IPS-20b (cell line): ENCODE results near the gene CBLB.
"Not testable (repeated sequence)": the region's sequence is repeated elsewhere in the genome, so short reads cannot be mapped to it uniquely, and the experiment has no call there.

ENCODE experiments used
- H3K27ac ChIP-seq: one replicate; pipeline ENCODE4 v1.5.1; 2013; ENCODE audit warnings: low read length
- H3K27me3 ChIP-seq: 2 replicates; pipeline ENCODE4 v1.6.1; 2013; ENCODE audit warnings: mild to moderate bottlenecking, low read length, inconsistent platforms; ENCODE audit not compliant: insufficient read depth
- H3K36me3 ChIP-seq: 2 replicates; pipeline ENCODE4 v1.6.1; 2013; ENCODE audit warnings: low read depth, mild to moderate bottlenecking, inconsistent platforms, low read length, moderate library complexity; ENCODE audit not compliant: insufficient read depth
- H3K4me1 ChIP-seq: 2 replicates; pipeline ENCODE4 v1.6.1; 2013; ENCODE audit warnings: mild to moderate bottlenecking, control low read depth, inconsistent platforms, low read length, moderate library complexity; ENCODE audit not compliant: insufficient read depth
- H3K4me3 ChIP-seq: 2 replicates; pipeline ENCODE4 v1.5.1; 2013; ENCODE audit warnings: mild to moderate bottlenecking, low read length, inconsistent platforms
- H3K9ac ChIP-seq: 2 replicates; pipeline ENCODE4 v1.6.1; 2013; ENCODE audit warnings: low read depth, mild to moderate bottlenecking, inconsistent platforms, low read length, moderate library complexity
- H3K9me3 ChIP-seq: 2 replicates; pipeline ENCODE4 v1.6.1; 2013; ENCODE audit warnings: mild to moderate bottlenecking, low read depth, low read length, inconsistent platforms; ENCODE audit not compliant: insufficient read depth

Gene CBLB

GRCh38 chr3:105744202-105744601 lies 124.6 kb downstream of the CBLB start:
- Histone ChIP-seq H3K27ac (no peak overlapping the region), H3K4me1 (peaks cover 10% of the 10 kb centered on the region; the same call in 1 of the 2 replicates), H3K9ac (no peak overlapping the region), H3K9me3 (no peaks in the 10 kb centered on the region), H3K27me3 (no peaks in the 10 kb centered on the region), H3K36me3 (peaks cover 19% of the 10 kb centered on the region), H3K4me3 (no peak overlapping the region)

- no peaks in the 10 kb centered on the region for H3K4me1 ChIP-seq
- H3K4me3 ChIP-seq, result no peak overlapping the region
- no peaks in the 10 kb centered on the region for H3K27me3 ChIP-seq
- H3K36me3 ChIP-seq, result peaks cover 3% of the 10 kb centered on the region; the same call in 1 of the 2 replicates
- H3K27ac ChIP-seq, result no peak overlapping the region
- no peak overlapping the region for H3K9ac ChIP-seq
- H3K9me3 ChIP-seq, result 0 out of 2 replicates have a peak, but pooled peaks cover under 1% of the 10 kb centered on the region
These were observed 135.5 kb downstream of the CBLB start for GRCh38 chr3:105733356-105733755.

GRCh38 chr3:105731686-105732085 lies 137.1 kb downstream of the CBLB start:
- H3K9ac ChIP-seq, result no peak overlapping the region
- H3K27ac ChIP-seq, result no peak overlapping the region
- no peaks in the 10 kb centered on the region for H3K4me1 ChIP-seq
- no peak overlapping the region for H3K4me3 ChIP-seq
- no peaks in the 10 kb centered on the region for H3K27me3 ChIP-seq
- H3K9me3 ChIP-seq, result 0 out of 2 replicates have a peak, but pooled peaks cover 2% of the 10 kb centered on the region
- H3K36me3 ChIP-seq, result peaks cover 11% of the 10 kb centered on the region; the same call in 1 of the 2 replicates

GRCh38 chr3:105730801-105731354 lies 137.9 kb downstream of the CBLB start:
- Histone ChIP-seq H3K36me3 (peaks cover 11% of the 10 kb centered on the region; the same call in 1 of the 2 replicates), H3K9me3 (0 out of 2 replicates have a peak, but pooled peaks cover 2% of the 10 kb centered on the region), H3K4me3 (no peak overlapping the region), H3K4me1 (no peaks in the 10 kb centered on the region), H3K9ac (no peak overlapping the region), H3K27ac (no peak overlapping the region), H3K27me3 (no peaks in the 10 kb centered on the region)

GRCh38 chr3:105729667-105730066 lies 139.1 kb downstream of the CBLB start:
- Histone ChIP-seq H3K4me1 (no peaks in the 10 kb centered on the region), H3K27me3 (no peaks in the 10 kb centered on the region), H3K4me3 (no peak overlapping the region), H3K36me3 (peaks cover 11% of the 10 kb centered on the region; the same call in 1 of the 2 replicates), H3K9ac (no peak overlapping the region), H3K27ac (no peak overlapping the region), H3K9me3 (0 out of 2 replicates have a peak, but pooled peaks cover 2% of the 10 kb centered on the region)

GRCh38 chr3:105728771-105729312 lies 140.0 kb downstream of the CBLB start:
- no peak overlapping the region for H3K9ac ChIP-seq
- peaks cover 11% of the 10 kb centered on the region; the same call in 1 of the 2 replicates for H3K36me3 ChIP-seq
- H3K27me3 ChIP-seq, result no peaks in the 10 kb centered on the region
- no peaks in the 10 kb centered on the region for H3K4me1 ChIP-seq
- no peak overlapping the region for H3K4me3 ChIP-seq
- H3K27ac ChIP-seq, result no peak overlapping the region
- H3K9me3 ChIP-seq, result 0 out of 2 replicates have a peak, but pooled peaks cover 2% of the 10 kb centered on the region

- H3K36me3 ChIP-seq, result peaks cover 11% of the 10 kb centered on the region; the same call in 1 of the 2 replicates
These were observed 141.8 kb downstream of the CBLB start for GRCh38 chr3:105727036-105727435.

DNA sequence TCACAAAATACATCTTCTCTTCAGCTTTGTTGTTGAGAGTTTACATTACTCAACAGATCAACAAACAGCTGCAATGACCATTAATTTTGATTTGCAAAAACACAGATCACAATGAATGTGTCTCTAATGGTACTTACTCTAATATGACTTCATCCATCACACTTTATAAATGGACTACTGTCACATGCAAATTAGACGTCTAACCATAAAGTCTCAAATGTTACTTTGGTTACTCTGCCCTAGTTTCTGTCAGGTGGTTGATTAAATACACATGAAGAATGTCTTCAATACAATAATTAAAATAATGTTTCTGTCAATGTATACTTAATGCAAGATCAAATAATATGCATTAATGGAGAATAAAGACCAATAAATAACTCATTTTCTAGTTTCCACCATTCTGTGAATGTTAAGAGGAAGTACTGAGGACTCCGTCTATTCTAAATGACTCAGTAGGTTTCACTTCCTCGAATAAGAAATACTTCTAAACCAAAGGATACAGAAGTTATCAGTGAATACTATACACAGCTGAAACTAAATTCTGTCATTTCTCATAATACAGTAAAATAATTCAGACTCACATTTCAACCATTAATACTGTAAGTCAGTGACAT lies 145.8 kb downstream of the CBLB start:
- H3K4me3 ChIP-seq, result no peak overlapping the region
- no peaks in the 10 kb centered on the region for H3K4me1 ChIP-seq
- no peaks in the 10 kb centered on the region for H3K9me3 ChIP-seq
- H3K27me3 ChIP-seq, result no peaks in the 10 kb centered on the region
- H3K27ac ChIP-seq, result no peak overlapping the region
- H3K9ac ChIP-seq, result no peak overlapping the region
- peaks cover 11% of the 10 kb centered on the region; the same call in 1 of the 2 replicates for H3K36me3 ChIP-seq

More at GRCh38 chr3:105727036-105727435, 141.8 kb downstream of the CBLB start:
- H3K27ac ChIP-seq, H3K27me3 ChIP-seq, H3K4me3 ChIP-seq, H3K9ac ChIP-seq, H3K9me3 ChIP-seq, H3K4me1 ChIP-seq: not testable (repeated sequence)

DNA sequence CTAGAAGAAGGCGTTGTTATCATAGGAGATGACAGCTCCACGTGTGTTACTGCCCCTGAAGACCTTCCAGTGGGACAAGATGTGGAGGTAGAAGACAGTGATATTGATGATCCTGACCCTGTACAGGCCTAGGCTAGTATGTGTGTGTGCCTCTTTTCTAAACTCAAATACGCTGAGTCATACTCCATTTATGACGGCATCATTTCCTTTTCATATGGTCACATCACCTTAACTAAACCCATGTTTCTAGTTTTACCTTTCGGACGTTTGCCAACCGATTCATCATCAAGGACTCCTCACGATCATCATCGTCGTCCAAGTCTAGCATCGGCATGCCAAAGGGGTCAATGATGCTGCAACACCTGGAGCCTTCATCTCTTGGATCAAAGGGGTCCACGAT lies 149.0 kb downstream of the CBLB start:
- no peak overlapping the region for H3K4me3 ChIP-seq
- H3K4me1 ChIP-seq, result no peaks in the 10 kb centered on the region
- H3K36me3 ChIP-seq, result peaks cover 10% of the 10 kb centered on the region; the same call in 1 of the 2 replicates
- H3K27ac ChIP-seq, result no peak overlapping the region
- H3K27me3 ChIP-seq, result no peaks in the 10 kb centered on the region
- H3K9ac ChIP-seq, result no peak overlapping the region
- H3K9me3 ChIP-seq, result no peaks in the 10 kb centered on the region

DNA sequence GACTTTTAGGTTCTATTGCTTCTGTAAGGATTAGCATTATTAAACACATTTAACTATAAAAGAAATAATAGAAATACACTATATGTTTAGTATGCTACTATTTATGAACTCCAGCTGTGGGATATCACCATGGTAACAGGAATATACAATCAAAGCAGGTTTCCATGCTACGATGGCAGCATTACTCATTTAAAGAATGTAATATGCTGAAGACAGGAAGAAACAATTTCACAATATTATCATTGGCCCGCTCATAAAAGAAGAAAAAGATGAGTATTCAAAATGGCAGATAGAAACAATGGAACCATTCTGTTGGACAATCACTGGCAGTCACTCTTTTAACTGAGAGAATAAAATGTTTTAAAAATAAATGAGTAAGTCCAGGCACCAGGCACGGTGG lies 153.4 kb downstream of the CBLB start:
- Histone ChIP-seq H3K4me3 (no peak overlapping the region), H3K36me3 (peaks cover 20% of the 10 kb centered on the region), H3K9ac (no peak overlapping the region), H3K27ac (no peak overlapping the region), H3K27me3 (no peaks in the 10 kb centered on the region), H3K4me1 (no peaks in the 10 kb centered on the region), H3K9me3 (peaks cover 3% of the 10 kb centered on the region; the same call in 1 of the 2 replicates)

DNA sequence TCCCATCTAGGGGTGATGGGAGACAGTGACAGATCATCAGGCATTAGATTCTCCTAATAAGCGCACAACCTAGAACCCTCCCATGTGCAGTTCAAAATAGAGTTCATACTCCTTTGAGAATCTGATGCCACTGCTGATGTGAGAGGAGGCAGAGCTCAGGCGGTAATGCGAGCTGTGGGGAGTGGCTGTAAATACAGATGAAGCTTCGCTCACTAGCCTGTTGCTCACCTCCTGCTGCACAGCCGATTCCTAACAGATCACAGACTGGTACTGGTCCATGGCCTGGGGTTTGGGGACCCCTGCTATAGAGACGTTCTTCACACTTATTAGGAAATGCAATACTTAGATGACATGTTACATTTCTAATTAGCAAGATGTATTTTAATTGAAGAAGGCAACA lies 154.4 kb downstream of the CBLB start:
- H3K36me3 ChIP-seq, result peaks cover 19% of the 10 kb centered on the region
- no peak overlapping the region for H3K4me3 ChIP-seq
- H3K27me3 ChIP-seq, result no peaks in the 10 kb centered on the region
- peaks cover 3% of the 10 kb centered on the region; the same call in 1 of the 2 replicates for H3K9me3 ChIP-seq
- no peaks in the 10 kb centered on the region for H3K4me1 ChIP-seq
- H3K27ac ChIP-seq, result no peak overlapping the region
- no peak overlapping the region for H3K9ac ChIP-seq

- Histone ChIP-seq H3K4me1 (no peaks in the 10 kb centered on the region), H3K27ac (no peak overlapping the region), H3K27me3 (no peaks in the 10 kb centered on the region), H3K4me3 (no peak overlapping the region), H3K36me3 (peaks cover 8% of the 10 kb centered on the region), H3K9me3 (no peaks in the 10 kb centered on the region), H3K9ac (no peak overlapping the region)
These were observed 159.8 kb downstream of the CBLB start for GRCh38 chr3:105708980-105709379.
